Measurements from ENCODE around the gene RPTOR. TPM values are rescaled to one million over a fixed set of nuclear protein-coding genes. Genes with fewer than 3 reads are reported as not detected.

RPTOR gene
- polyA plus RNA-seq, 1 of the 3 experiments (the other 2 are of a cell fraction) = 14.9 TPM

DNA sequence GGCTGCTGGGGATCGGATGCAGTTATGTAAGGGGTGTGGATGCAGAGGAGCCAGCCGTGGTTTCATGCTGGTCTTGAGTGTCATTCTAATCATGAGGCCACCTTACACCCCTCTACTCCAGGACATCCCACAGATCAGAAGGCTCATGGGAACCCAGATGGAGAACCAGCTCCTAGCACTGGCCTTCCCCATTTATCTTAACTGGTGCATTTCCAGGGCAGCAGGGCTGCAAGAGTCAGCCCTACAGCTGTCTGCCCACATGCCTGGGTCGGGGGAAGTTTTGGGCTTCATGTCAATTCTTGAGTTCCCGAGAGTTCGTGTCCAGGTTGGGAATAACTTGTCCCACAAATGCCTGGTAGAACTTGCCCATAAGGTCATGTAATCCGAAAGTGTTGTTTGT, 29.1 kb downstream of the RPTOR start (continued):
- TF ChIP-seq IRF3 (IDR thresholded peaks at IDR 0.05; ENCODE audit: low read depth, low read length) (no peak), YY1 (IDR thresholded peaks at IDR 0.05; ENCODE audit: low read depth) (no peak), TCF12 (IDR thresholded peaks at IDR 0.05) (no peak), RFX5 (IDR thresholded peaks at IDR 0.05; ENCODE audit: low read length) (no peak)

- 92% methylated on average over 3 of the region's 4 CpGs for WGBS (ENCODE audit: low lambda C conversion rate)
- no peaks in the 10 kb centered on the region for H3K27me3 ChIP-seq (ENCODE audit: insufficient read depth)
- ChIA-PET POLR2A (no interaction called here), CTCF (interaction anchor here (0.6 to 1.9 kb wide), 5 partner anchors 8 to 486 kb away, joined by 3 to 16 read pairs (median 4); partner anchors contain the start of gene RPTOR)
- H3K79me2 ChIP-seq (ENCODE audit: insufficient read depth) = peaks cover 72% of the 10 kb centered on the region
- H3K4me2 ChIP-seq = no peak overlapping the region
- H3K4me3 ChIP-seq (ENCODE audit: low read depth in 2 of 2, low read length in 1 of 2) = no peak overlapping the region
- no peaks in the 10 kb centered on the region for H3K4me1 ChIP-seq (ENCODE audit: control insufficient read depth in 1 of 2, insufficient read depth in 2 of 2, low read depth in 1 of 2, low read length in 1 of 2)
- H3K9me2 ChIP-seq = no peaks in the 10 kb centered on the region
- no peak for DNase-seq
- H3K9ac ChIP-seq = no peak overlapping the region
- H3K36me3 ChIP-seq (replicated peaks in 1 of 2; ENCODE audit: control insufficient read depth in 1 of 2, insufficient read depth in 2 of 2, low read length in 1 of 2) = peaks cover 0 to 5% of the 10 kb centered on the region in 2 experiments
- no peaks in the 10 kb centered on the region for H3F3A ChIP-seq (replicated peaks; ENCODE audit: insufficient read depth)
- H4K20me1 ChIP-seq (ENCODE audit: insufficient read depth) = peaks cover 44% of the 10 kb centered on the region
- TF ChIP-seq USF1 (IDR thresholded peaks at IDR 0.05; ENCODE audit: borderline replicate concordance, low read depth) (no peak), SMC3 (IDR thresholded peaks at IDR 0.05; ENCODE audit: low read depth, low read length) (no peak), NFIC (IDR thresholded peaks at IDR 0.05; ENCODE audit: borderline replicate concordance) (no peak), RAD21 (IDR thresholded peaks at IDR 0.05; ENCODE audit: low read length) (no peak), JUND (IDR thresholded peaks at IDR 0.05) (no peak), CTCF (IDR thresholded peaks at IDR 0.05) (no peak), EP300 (IDR thresholded peaks at IDR 0.05; ENCODE audit: borderline replicate concordance in 1 of 2, low read depth in 1 of 2, low read length in 1 of 2) (no peak), ELF1 (IDR thresholded peaks at IDR 0.05) (no peak), EZH2phosphoT487 (IDR thresholded peaks at IDR 0.05; ENCODE audit: borderline replicate concordance, low read depth) (no peak), POLR2AphosphoS5 (IDR thresholded peaks at IDR 0.05; ENCODE audit: low read depth, low read length) (no peak), REST (IDR thresholded peaks at IDR 0.05; ENCODE audit: low read depth, low read length) (no peak), USF2 (IDR thresholded peaks at IDR 0.05; ENCODE audit: borderline replicate concordance, low read depth, low read length) (no peak)
- TF ChIP-seq, protein P1, sequence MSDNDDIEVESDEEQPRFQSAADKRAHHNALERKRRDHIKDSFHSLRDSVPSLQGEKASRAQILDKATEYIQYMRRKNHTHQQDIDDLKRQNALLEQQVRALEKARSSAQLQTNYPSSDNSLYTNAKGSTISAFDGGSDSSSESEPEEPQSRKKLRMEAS (IDR thresholded peaks at IDR 0.05; ENCODE audit: low read depth) = no peak
- TF ChIP-seq, protein P2, sequence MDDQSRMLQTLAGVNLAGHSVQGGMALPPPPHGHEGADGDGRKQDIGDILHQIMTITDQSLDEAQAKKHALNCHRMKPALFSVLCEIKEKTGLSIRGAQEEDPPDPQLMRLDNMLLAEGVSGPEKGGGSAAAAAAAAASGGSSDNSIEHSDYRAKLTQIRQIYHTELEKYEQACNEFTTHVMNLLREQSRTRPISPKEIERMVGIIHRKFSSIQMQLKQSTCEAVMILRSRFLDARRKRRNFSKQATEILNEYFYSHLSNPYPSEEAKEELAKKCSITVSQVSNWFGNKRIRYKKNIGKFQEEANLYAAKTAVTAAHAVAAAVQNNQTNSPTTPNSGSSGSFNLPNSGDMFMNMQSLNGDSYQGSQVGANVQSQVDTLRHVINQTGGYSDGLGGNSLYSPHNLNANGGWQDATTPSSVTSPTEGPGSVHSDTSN (IDR thresholded peaks at IDR 0.05) = no peak
- H3K9me3 ChIP-seq = no peaks in the 10 kb centered on the region
- H3K27ac ChIP-seq (ENCODE audit: low read depth in 2 of 2, low read length in 1 of 2) = no peak overlapping the region
- H2AFZ ChIP-seq (ENCODE audit: low read depth) = no peak overlapping the region
Measured at GRCh38 chr17:80574496-80574895, 29.9 kb downstream of the RPTOR start.
